Choroid plexus epithelial cell (primary cell): ENCODE data around the gene EPB41L5.

Experiments used
- DNase-seq: peaks from one replicate; pipeline ENCODE4 v3.0.0-alpha.2; 2010; ENCODE audit warnings: low read depth
- H3K4me3 ChIP-seq: 2 replicates; pipeline ENCODE4 v1.5.1; 2011; ENCODE audit warnings: low read depth, mild to moderate bottlenecking, control low read depth, low read length, moderate library complexity
- CTCF ChIP-seq: conservative IDR thresholded peaks from 2 replicates; pipeline ENCODE4 v1.5.1; 2011; ENCODE audit warnings: low read depth, mild to moderate bottlenecking, control low read depth, inconsistent platforms, low read length, moderate library complexity

EPB41L5 gene

GRCh38 chr2:120223034-120223912 is 210.4 kb downstream of the EPB41L5 start, which contains the start of gene TMEM185B:
TSS of gene TMEM185B (minus strand) at chr2:120223400. CDS start at chr2:120222976, 424 bp downstream.
- H3K4me3 ChIP-seq: peak within 1 kb of the TSS; percentile 75
- peak; percentile 81 for DNase-seq
- peak; percentile 54 for TF ChIP-seq CTCF

GRCh38 chr2:120224256-120224655 is 211.4 kb downstream of the EPB41L5 start:
- no peak for DNase-seq
- H3K4me3 ChIP-seq: no peak overlapping the region
- TF ChIP-seq CTCF: no peak

GRCh38 chr2:120224735-120225548 is 212.1 kb downstream of the EPB41L5 start:
- H3K4me3 ChIP-seq: no peak overlapping the region
- DNase-seq: no peak
- no peak for TF ChIP-seq CTCF

- H3K4me3 ChIP-seq: no peak overlapping the region
- no peak for TF ChIP-seq CTCF
- DNase-seq: no peak
Measured at GRCh38 chr2:120225549-120226065, 212.7 kb downstream of the EPB41L5 start.

- no peak for DNase-seq
- no peak for TF ChIP-seq CTCF
- H3K4me3 ChIP-seq: no peak overlapping the region
Measured at GRCh38 chr2:120226316-120226715, 213.4 kb downstream of the EPB41L5 start.

GRCh38 chr2:120227111-120227991 is 214.5 kb downstream of the EPB41L5 start:
- H3K4me3 ChIP-seq: no peak overlapping the region
- DNase-seq: no peak
- TF ChIP-seq CTCF: no peak
